H1 (cell line): ENCODE results near the gene TOM1L2. TPM values are rescaled to one million over a fixed set of nuclear protein-coding genes. Genes with fewer than 3 reads are reported as not detected.

ENCODE experiments used
- BACH1 ChIP-seq: IDR thresholded peaks from 2 replicates; pipeline ENCODE4 v1.6.1; 2012; ENCODE audit warnings: low read length, improper control_type of control experiment
- BRCA1 ChIP-seq: IDR thresholded peaks from 2 replicates; pipeline ENCODE4 v1.6.1; 2012; ENCODE audit warnings: low read depth, low read length, improper control_type of control experiment
- CHD2 ChIP-seq: IDR thresholded peaks from 2 replicates; pipeline ENCODE4 v1.6.1; 2012; ENCODE audit warnings: low read length, improper control_type of control experiment
- CHD7 ChIP-seq: fragments of 300-600 bp; sonication (generic); IDR thresholded peaks from 2 replicates; pipeline ENCODE4 v1.7.1; 2012; ENCODE audit warnings: low read length, moderate library complexity, mild to moderate bottlenecking, inconsistent platforms; ENCODE audit not compliant: insufficient replicate concordance
- CREB1 ChIP-seq: IDR thresholded peaks from 2 replicates; pipeline ENCODE4 v1.6.1; 2012; ENCODE audit warnings: inconsistent platforms
- FOSL1 ChIP-seq: IDR thresholded peaks from 2 replicates; pipeline ENCODE4 v1.6.1; 2011; ENCODE audit warnings: mild to moderate bottlenecking, low read depth, low read length, moderate library complexity; ENCODE audit not compliant: insufficient read depth
- KDM5A ChIP-seq: fragments of 200-600 bp; IDR thresholded peaks from 2 replicates; pipeline ENCODE4 v1.7.1; 2012; ENCODE audit warnings: mild to moderate bottlenecking, low read length, inconsistent platforms, mixed read lengths
- MAFK ChIP-seq: IDR thresholded peaks from 2 replicates; pipeline ENCODE4 v1.6.1; 2012; ENCODE audit warnings: low read depth, mild to moderate bottlenecking, improper control_type of control experiment, low read length
- NANOG ChIP-seq: IDR thresholded peaks from 2 replicates; pipeline ENCODE4 v1.6.1; 2011; ENCODE audit warnings: low read length, low read depth, mild to moderate bottlenecking, inconsistent platforms; ENCODE audit not compliant: insufficient read depth, poor library complexity, severe bottlenecking
- POLR2A ChIP-seq, 2 experiments: IDR thresholded peaks; 1 replicate in 1 of 2; 2 replicates in 1 of 2; pipeline ENCODE4 v1.6.1; 2011; ENCODE audit warnings: low read depth in 2 of 2, low read length in 2 of 2, mild to moderate bottlenecking in 2 of 2; ENCODE audit errors: control extremely low read depth in 1 of 2
- POLR2AphosphoS5 ChIP-seq: IDR thresholded peaks from 2 replicates; pipeline ENCODE4 v1.6.1; 2011; ENCODE audit warnings: low read depth, low read length
- RAD21 ChIP-seq, 2 experiments: IDR thresholded peaks in 1 of 2; conservative IDR thresholded peaks in 1 of 2; 2 replicates each; pipeline ENCODE4 v1.6.1; 2011; ENCODE audit warnings: low read depth in 2 of 2, low read length in 2 of 2, improper control_type of control experiment in 1 of 2, inconsistent platforms in 1 of 2, mild to moderate bottlenecking in 1 of 2, moderate library complexity in 1 of 2
- SP2 ChIP-seq: IDR thresholded peaks from 2 replicates; pipeline ENCODE4 v1.6.1; 2012; ENCODE audit warnings: mild to moderate bottlenecking, low read length, inconsistent platforms
- TEAD4 ChIP-seq: IDR thresholded peaks from 2 replicates; pipeline ENCODE4 v1.6.1; 2012; ENCODE audit warnings: low read depth, low read length, inconsistent platforms, mixed read lengths
- polyA plus RNA-seq, 7 experiments: library from polyadenylated mRNA; depleted of rRNA in 3 of 7; stranded (reverse) in 5 of 7; unstranded in 2 of 7; fragments of >200 nt in 5 of 7; fragments of 200-250 nt in 2 of 7; gene quantifications; 1 replicate in 5 of 7; 2 replicates in 1 of 7; 4 replicates in 1 of 7; pipeline versions ENCODE4 v1.2.1 to v1.2.3, GENCODE V29; 2011 to 2013; ENCODE audit warnings: missing spikeins in 2 of 7, mixed read lengths in 2 of 7
- total RNA-seq: library from RNA; stranded (reverse); fragmentation: NEBNext Ultra II Directional; extraction: Animal tissue kit (Norgen Biotek cat#: 25700); gene quantifications from 2 replicates; pipeline ENCODE4 v1.2.1, GENCODE V29; 2021

The TOM1L2 gene
- total and polyA plus RNA-seq, 2 of the 8 experiments (the other 6 are each of a cell fraction or from before 2014, with no cell fraction given): 2.0 to 3.4 TPM

DNA sequence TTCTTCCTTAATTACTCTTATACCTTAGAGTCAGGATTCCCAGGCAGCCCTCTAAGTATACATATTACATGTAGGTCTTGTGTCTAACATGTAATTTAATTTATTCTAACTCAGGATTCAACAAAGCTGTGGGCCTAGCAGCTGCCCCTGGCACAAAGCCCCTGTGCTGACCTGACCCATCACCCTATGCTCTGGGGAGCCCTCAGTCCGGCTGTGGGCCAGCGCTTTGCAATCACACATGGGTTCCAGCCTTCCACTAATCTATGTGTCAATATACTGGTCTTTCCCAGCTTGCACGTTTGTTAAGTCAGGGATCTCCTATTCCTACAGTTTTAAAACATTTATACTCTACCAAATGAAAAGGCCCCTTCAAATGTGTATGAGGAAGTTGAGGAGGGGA lies 72.7 kb downstream of the TOM1L2 start (continued):
- TF ChIP-seq CHD7: no peak
- no peak for TF ChIP-seq CREB1
- TF ChIP-seq TEAD4: no peak
- TF ChIP-seq BACH1: no peak
- no peak for TF ChIP-seq RAD21 (IDR thresholded peaks at IDR 0.05 in 1 of 2, conservative IDR thresholded peaks at IDR 0.05 in 1 of 2; ENCODE audit: low read depth in 2 of 2, low read length in 2 of 2)
- no peak for TF ChIP-seq POLR2AphosphoS5
- TF ChIP-seq FOSL1: no peak
- no peak for TF ChIP-seq SP2
- no peak for TF ChIP-seq KDM5A
- TF ChIP-seq POLR2A (IDR thresholded peaks at IDR 0.05; ENCODE audit: control extremely low read depth in 1 of 2, low read depth in 2 of 2, low read length in 2 of 2): no peak
- TF ChIP-seq MAFK: no peak
- no peak for TF ChIP-seq CHD2
- TF ChIP-seq BRCA1: no peak
- TF ChIP-seq NANOG: no peak
